Thyroid gland (tissue), 4 donors: Measurements from ENCODE around the gene NOXA1.

Source experiments
- CTCF ChIP-seq, 6 experiments: fragments of 200-600 bp in 3 of 6; fragments of 450-650 bp in 3 of 6; sonication (generic) in 3 of 6; IDR thresholded peaks; one replicate each; pipeline ENCODE4 v1.5.1; 2016 to 2019; ENCODE audit warnings: antibody characterized with exemption in 6 of 6, mild to moderate bottlenecking in 2 of 6, inconsistent platforms in 1 of 6, moderate library complexity in 1 of 6
- POLR2A ChIP-seq, 2 donors: fragments of 450-650 bp; IDR thresholded peaks; one replicate each; pipeline ENCODE4 v1.6.1; 2017; ENCODE audit warnings: antibody characterized with exemption in 2 of 2, mild to moderate bottlenecking in 2 of 2, moderate library complexity in 1 of 2

GRCh38 chr9:137474271-137474670 lies 51.1 kb downstream of the NOXA1 start:
- TF ChIP-seq CTCF (IDR thresholded peaks at IDR 0.05) (no peak), POLR2A (IDR thresholded peaks at IDR 0.05) (no peak)
